GM21423 (cell line): Measurements from ENCODE around the gene CFAP299.

Source experiments
- ATAC-seq: cut with Tn5 transposase; IDR thresholded peaks from one replicate; pipeline ENCODE4 v1.9.1; 2021; ENCODE audit warnings: mild to moderate bottlenecking, moderate library complexity; ENCODE audit not compliant: unreplicated experiment

The CFAP299 gene

DNA sequence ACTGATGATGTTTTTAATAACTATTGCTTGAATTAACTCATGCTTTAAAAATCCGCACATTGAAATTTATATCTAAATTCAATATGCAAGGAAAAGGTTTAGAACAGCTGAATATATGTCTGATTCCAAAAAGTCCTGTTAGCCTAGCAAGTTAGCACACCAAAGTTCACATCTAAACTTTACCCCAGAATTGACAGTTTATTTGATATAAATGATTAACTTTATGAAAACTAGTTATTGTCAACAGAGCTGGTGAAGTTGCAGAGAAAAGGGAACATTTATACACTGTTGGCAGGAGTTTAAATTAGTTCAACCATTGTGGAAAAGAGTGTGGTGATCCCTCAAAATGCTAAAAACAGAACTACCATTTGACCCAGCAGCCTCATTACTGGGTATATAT is 574.4 kb downstream of the CFAP299 start:
- ATAC-seq: no peak

- ATAC-seq: no peak
These were observed 575.9 kb downstream of the CFAP299 start for GRCh38 chr4:80911458-80911857.

- ATAC-seq: no peak
These were observed 576.8 kb downstream of the CFAP299 start for GRCh38 chr4:80912350-80912749.

DNA sequence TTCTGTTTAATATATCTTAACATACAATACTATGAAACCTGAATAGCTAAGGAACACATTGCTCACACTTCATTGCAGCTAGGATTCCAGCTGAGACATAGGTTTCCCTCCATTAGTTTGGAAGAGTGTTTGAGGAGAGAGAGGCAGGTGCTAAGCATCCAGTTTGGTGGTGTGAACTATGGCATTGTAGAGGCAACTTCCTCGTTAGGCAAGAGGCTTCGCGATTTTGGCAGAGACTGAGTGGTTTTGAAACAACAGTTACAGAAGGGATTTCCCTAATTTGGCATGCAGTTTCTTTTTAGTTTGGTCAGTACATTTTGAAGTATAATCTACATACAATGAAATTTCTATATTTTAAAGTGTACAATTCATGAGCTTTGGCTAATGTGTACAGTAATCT is 577.9 kb downstream of the CFAP299 start:
- ATAC-seq: peak; percentile 85

DNA sequence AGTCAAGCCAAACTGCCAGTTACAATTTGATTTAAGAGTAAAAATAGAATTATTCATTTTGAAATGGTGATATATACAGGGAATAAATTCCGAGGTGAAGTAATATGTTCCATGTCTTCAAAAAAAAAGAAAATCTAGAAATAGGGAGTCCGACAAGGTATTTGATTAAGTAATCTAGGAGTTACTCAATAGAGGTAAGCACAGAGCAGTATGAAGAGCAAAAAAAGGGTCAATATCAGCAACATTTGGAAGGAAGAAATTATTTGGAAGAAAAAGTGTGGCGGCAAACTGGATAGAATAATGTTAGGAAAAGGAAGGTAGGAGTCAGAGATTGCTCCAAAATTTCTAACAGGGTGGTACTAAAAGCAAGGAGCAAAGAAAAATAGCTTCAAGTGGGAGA is 581.2 kb downstream of the CFAP299 start:
- ATAC-seq: no peak

GRCh38 chr4:80918004-80918403 is 582.5 kb downstream of the CFAP299 start:
- no peak for ATAC-seq

DNA sequence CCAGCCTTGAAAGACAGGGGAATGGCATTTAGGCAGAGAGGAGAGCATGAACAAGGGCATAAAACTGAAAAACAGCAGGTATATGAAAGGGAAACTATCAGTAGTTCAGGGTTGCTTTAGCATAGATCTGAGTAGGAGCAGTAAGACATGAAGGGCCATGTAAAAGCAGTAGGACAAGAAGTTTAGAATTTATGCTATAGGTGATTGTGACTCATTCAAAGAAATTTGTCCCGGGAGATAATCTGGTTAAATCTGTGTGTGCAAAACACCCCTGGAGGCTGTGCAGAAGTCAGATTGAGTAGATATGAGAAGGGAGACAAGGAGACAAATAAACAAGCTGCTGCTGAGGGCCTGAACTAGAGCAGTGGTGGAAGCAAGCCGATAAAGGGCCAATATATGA is 585.9 kb downstream of the CFAP299 start:
- no peak for ATAC-seq

DNA sequence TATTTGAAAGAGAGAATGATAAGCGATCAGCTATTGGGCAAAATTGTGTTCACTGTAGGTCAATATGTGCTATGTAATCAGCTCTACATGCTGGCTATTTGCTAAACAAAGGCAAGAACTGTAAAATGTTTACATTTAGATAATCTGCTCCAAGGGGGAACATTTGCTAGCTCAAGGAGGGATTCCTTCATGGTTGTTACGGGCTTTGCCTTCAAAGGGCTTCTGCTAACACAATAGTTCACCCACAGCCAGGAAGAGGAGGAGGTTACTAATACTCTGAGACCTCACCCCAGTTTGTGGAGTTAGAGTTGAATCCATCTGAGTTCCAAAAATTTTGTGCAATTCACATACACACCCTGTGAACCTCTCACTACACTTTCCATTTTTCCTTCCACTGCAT is 587.4 kb downstream of the CFAP299 start:
- no peak for ATAC-seq

GRCh38 chr4:80925293-80925692 is 589.8 kb downstream of the CFAP299 start:
- no peak for ATAC-seq

GRCh38 chr4:80926446-80926845 is 590.9 kb downstream of the CFAP299 start:
- no peak for ATAC-seq

- no peak for ATAC-seq
These were observed 591.4 kb downstream of the CFAP299 start for GRCh38 chr4:80926891-80927290.

GRCh38 chr4:80927420-80927819 is 591.9 kb downstream of the CFAP299 start:
- ATAC-seq: no peak

DNA sequence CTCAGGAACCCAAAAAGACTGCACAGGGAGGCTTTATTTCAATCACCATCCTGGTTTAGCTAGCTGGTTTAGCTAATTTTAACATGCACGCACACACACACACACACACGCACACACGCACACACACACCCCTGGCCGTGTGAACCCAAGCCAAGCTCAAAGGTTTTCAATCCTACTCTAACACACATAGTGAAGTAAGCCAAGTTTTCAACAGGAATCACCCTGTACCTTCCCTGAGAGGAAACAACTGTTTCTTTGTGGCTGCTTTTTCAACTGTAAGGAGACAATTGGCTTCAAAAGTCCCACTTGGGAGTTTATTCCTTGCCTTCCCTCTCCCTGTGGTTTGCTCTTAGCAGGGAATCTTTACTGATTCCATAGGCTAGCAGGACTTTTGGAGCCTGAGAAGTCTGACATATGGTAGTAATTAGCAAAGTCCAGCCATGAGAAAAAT is 596.1 kb downstream of the CFAP299 start:
- no peak for ATAC-seq

DNA sequence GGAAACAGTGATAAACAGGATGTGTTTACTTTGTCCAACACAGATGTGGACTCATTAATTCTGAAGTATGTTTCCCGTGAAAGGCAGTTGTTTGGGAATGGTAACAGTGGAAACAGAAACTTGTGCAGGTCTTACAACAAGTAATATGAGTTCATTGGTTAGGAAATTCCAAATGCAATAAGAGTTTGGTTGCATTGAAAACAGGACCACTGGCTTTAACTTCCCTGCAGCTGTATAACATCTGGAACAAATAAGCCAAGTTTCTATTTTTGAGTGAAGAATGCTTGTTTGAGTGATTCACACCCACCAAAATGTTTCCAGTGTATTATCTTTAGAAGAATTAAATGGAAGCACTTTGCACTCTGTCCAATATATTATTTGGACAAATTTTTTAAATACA is 612.6 kb downstream of the CFAP299 start:
- no peak for ATAC-seq

GRCh38 chr4:80948995-80949394 is 613.5 kb downstream of the CFAP299 start:
- ATAC-seq: no peak

DNA sequence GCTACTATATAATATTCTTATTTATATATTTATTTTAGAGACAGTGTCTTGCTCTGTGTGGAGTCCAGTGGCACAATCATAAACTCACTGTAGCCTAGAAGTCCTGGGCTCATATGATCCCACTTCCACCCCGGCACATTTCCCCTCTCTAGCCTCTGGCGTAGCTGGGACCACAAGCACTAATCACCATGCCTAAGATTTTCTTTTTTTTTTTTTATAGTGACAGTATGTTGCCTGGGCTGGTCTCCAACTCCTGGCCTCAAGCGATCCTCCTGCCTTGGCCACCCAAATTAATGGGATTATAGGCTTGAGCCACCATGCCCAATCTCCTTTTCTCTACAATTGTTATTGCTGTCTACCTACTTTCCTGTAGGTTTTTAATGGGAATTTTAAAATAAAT is 620.9 kb downstream of the CFAP299 start:
- no peak for ATAC-seq

DNA sequence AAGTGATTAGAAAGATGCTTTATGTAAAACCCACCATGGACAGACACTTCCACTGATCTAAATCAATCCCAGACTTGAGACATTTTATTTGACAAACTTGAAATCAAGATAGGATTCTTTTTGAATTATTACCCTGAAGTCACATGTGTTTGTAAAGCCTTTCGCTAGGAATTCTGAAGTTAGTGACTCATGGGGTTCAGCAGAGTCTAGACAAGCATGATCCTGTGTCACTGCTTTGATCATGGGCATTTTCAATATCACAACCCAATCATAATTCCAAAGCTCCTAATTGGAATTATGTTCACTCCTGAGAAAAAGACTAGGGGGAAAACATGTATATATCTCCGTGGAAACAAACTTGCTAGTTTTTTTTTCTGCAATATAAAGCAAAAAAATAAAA is 627.5 kb downstream of the CFAP299 start:
- ATAC-seq: no peak

GRCh38 chr4:80967346-80967745 is 631.8 kb downstream of the CFAP299 start:
- no peak for ATAC-seq

- no peak for ATAC-seq
These were observed 644.7 kb downstream of the CFAP299 start for GRCh38 chr4:80980239-80980638.

GRCh38 chr4:80986011-80986410 is 650.5 kb downstream of the CFAP299 start:
- ATAC-seq: no peak

GRCh38 chr4:80989921-80990544 is 654.5 kb downstream of the CFAP299 start:
- ATAC-seq: peak; percentile 51

DNA sequence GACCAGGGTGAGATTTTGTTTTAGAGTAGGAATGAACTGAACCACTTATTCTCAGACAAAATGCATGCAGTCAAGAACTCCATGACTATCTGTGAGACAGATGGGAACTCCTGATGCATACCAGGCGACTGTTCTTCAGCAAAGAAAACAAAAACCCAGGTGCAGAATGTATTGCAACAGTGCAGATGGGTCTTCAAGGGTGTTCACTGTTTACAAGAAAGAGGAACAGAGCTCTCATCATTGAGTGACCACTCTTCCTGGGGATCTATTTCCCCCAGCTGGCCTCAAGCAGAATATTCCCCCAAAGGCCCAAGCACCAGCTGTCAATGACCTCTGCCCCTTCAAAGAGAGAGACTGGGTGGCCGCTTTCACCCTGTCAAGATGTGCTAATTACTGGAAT is 655.3 kb downstream of the CFAP299 start:
- ATAC-seq: peak; percentile 70

GRCh38 chr4:80999943-81000342 is 664.4 kb downstream of the CFAP299 start:
- no peak for ATAC-seq
